Measurements from ENCODE around the gene ZYG11B. TPM values are rescaled to one million over a fixed set of nuclear protein-coding genes. Genes with fewer than 3 reads are reported as not detected.
A peak's percentile ranks its signal among the peaks of the same experiment; 100 is the strongest.

Gene ZYG11B
- total RNA-seq, 2 experiments from 2014 or later = 10.8 to 10.9 TPM

DNA sequence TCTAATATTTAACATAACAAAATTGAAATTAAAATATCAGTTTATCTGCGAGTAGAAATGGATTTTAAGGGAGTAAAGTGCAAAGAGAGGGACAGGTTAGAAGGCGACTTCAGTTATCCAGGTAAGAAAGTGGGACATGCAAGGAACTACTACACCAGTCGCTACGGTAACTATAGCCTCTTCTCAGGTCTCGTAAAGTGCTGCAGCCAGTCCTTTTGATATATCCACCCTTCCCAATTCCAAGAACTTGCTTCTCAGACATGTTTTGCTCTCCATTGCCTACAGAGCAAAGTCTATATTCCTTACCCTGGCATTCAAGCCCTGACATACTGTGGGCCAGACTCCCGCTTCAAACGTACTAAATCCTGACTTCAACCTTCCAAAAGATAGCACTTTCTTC, 30.6 kb upstream of the ZYG11B start:
- DNase-seq (no peak), ATAC-seq (no peak)
- TF ChIP-seq CTCF (IDR thresholded peaks at IDR 0.05) = no peak
- Mint-ChIP-seq H3K9me3 (peaks cover 1% of the 10 kb centered on the region), H3K4me3 (peak overlapping the region; percentile 3), H3K27me3 (no peaks in the 10 kb centered on the region), H3K4me1 (ENCODE audit: low read depth) (peaks cover 24% of the 10 kb centered on the region), H3K36me3 (ENCODE audit: low read depth) (peaks cover 38% of the 10 kb centered on the region), H3K27ac (no peak overlapping the region)
- intact Hi-C loops (cut with micrococcal nuclease) = loop anchor here (5.0 kb wide), 1 partner anchor 487 kb away; no protein-coding TSS in a partner anchor
- CTCF ChIA-PET = interaction anchor here (2.7 kb wide), 1 partner anchor 8 kb away, joined by 11 read pairs; no protein-coding TSS in a partner anchor
- POLR2A ChIA-PET = no interaction called here

GRCh38 chr1:52697795-52698674, 28.2 kb upstream of the ZYG11B start, which contains the start of gene COA7:
Gene COA7, minus strand, starts transcription at chr1:52698347. Its CDS starts 21 bp downstream, at chr1:52698326.
- Mint-ChIP-seq H3K36me3 (ENCODE audit: low read depth) (peaks cover 21% of the 10 kb centered on the region), H3K27me3 (no peaks in the 10 kb centered on the region), H3K4me1 (ENCODE audit: low read depth) (peaks cover 29% of the 10 kb centered on the region), H3K9me3 (no peaks in the 10 kb centered on the region), H3K4me3 (peak within 1 kb of the TSS; percentile 83), H3K27ac (peak within 1 kb of the TSS; percentile 88)
- ChIA-PET CTCF (interaction anchor here (1.1 to 2.7 kb wide), 2 partner anchors 11 to 51 kb away, joined by 5 to 11 read pairs; no protein-coding TSS in a partner anchor), POLR2A (interaction anchor here (0.6 to 0.9 kb wide), 4 partner anchors 8 to 1762 kb away, joined by 3 to 4 read pairs (median 3); no protein-coding TSS in a partner anchor)
- DNase-seq (peak; percentile 70), ATAC-seq (peak; percentile 43)
- intact Hi-C loops (cut with micrococcal nuclease) = loop anchor here (5.0 kb wide), 1 partner anchor 484 kb away; no protein-coding TSS in a partner anchor
- TF ChIP-seq CTCF (IDR thresholded peaks at IDR 0.05) = no peak

DNA sequence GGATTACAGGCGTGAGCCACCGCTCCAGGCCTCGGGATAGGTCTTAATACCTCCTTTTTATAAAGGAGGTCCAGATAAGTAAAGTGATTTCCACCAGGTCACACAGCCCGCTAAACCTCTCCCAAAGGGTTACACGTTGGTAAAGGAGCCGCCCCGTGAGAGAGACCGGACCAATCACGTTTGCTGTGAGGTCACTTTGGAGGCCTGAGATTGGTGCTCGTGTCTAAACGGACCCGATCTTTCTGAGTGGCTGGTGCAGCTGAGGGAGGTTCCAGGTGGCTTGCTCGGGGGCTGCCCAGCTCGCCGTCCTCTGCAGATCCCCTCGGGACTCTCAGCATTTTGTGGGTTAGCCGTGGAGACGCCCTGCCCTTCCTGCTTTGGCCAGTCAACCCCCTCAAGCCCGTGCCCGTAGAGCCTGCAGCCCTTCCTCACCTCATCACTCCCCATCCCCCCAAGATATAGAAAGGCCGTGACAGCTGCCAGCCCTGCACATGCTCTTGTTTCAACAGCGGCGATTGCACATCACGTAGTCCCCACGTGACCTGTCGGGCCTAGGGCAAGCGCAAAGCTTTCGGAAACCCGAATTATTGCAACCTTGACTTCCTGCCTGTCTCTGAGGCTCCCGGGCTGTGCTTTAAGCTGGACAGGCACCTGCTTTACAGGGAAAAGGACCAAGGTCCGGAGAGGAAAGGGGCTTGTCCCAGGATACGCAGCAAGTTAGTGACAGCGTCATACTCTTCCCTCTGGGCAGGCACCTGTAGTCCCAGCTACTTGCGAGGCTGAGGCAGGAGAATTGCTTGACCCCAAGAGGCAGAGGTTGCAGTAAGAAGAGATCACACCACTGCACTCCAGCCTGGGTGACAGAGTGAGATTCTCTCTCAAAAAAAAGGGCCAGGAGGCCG, 23.1 kb upstream of the ZYG11B start:
- H3K27ac Mint-ChIP-seq = peak overlapping the region; percentile 89
- no peak for TF ChIP-seq CTCF (IDR thresholded peaks at IDR 0.05)
- ATAC-seq = peak; percentile 95
- H3K36me3 Mint-ChIP-seq (ENCODE audit: low read depth) = no peaks in the 10 kb centered on the region
- intact Hi-C loops (cut with micrococcal nuclease) = loop anchor here (10.0 kb wide), 1 partner anchor 142 kb away; the partner anchor contains the start of gene ZYG11A
- DNase-seq = peak; percentile 90
- H3K9me3 Mint-ChIP-seq = no peaks in the 10 kb centered on the region
- CTCF ChIA-PET = interaction anchor here (0.6 to 2.0 kb wide), 8 partner anchors 16 to 417 kb away, joined by 3 to 9 read pairs (median 4); partner anchors contain the start of gene ECHDC2
- peak overlapping the region; percentile 76 for H3K4me3 Mint-ChIP-seq
- no peaks in the 10 kb centered on the region for H3K27me3 Mint-ChIP-seq
- POLR2A ChIA-PET = interaction anchor here (0.7 to 2.0 kb wide), 8 partner anchors 10 to 337 kb away, joined by 3 to 9 read pairs (median 4); partner anchors contain the start of genes CC2D1B and ZYG11B
- peaks cover 17% of the 10 kb centered on the region for H3K4me1 Mint-ChIP-seq (ENCODE audit: low read depth)

DNA sequence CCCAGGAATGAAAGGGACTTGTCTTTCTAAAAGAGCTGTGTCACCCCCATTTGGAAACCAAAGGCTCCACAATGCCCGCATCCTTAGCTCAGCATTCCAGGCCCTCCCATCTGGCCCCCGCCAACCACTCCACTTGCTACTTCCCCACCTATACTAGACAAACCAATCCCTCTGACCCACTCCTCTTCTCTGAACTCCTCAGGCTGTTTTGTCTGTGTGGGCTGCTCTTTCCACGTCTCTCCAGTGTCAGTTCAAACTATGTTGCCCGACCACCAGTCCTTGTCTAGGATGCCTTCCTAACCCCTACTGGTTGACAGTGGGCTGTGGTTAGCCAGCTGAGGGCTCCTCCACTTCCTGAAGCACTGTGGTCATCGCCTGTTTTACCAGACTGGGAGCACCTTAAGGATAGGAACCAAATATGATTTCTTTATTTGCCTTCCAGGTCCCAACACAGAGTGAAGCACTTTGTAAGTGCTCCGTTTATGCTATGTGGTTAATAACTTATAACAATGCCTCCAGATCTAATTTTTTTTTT, 20.1 kb upstream of the ZYG11B start:
- ATAC-seq = no peak
- POLR2A ChIA-PET = interaction anchor here (0.6 kb wide), 1 partner anchor 8 kb away, joined by 3 read pairs; the partner anchor contains the start of gene COA7
- Mint-ChIP-seq H3K36me3 (ENCODE audit: low read depth) (no peaks in the 10 kb centered on the region), H3K27ac (no peak overlapping the region), H3K27me3 (no peaks in the 10 kb centered on the region), H3K4me3 (no peak overlapping the region), H3K9me3 (no peaks in the 10 kb centered on the region), H3K4me1 (ENCODE audit: low read depth) (peaks cover 10% of the 10 kb centered on the region)
- no peak for TF ChIP-seq CTCF (IDR thresholded peaks at IDR 0.05)
- intact Hi-C loops (cut with micrococcal nuclease) = loop anchor here (10.0 kb wide), 1 partner anchor 139 kb away; the partner anchor contains the start of gene ZYG11A
- no peak for DNase-seq
- CTCF ChIA-PET = no interaction called here
